DOHH2 (cell line): ENCODE results near the gene ATP11A.

Experiments
- CTCF ChIP-seq: fragments of 200-600 bp; sonication (generic); IDR thresholded peaks from one replicate; pipeline ENCODE4 v1.5.1; 2014; ENCODE audit warnings: antibody characterized with exemption, mild to moderate bottlenecking, low read depth, low read length; ENCODE audit not compliant: poor library complexity, severe bottlenecking
- EZH2phosphoT487 ChIP-seq: fragments of 200-600 bp; sonication (generic); IDR thresholded peaks from 2 replicates; pipeline ENCODE4 v1.6.1; 2017; ENCODE audit warnings: borderline replicate concordance, mild to moderate bottlenecking, antibody characterized with exemption, low read length, moderate library complexity, mixed read lengths

- TF ChIP-seq CTCF (no peak), EZH2phosphoT487 (no peak)
Measured at GRCh38 chr13:112705286-112705685, 15.4 kb downstream of the ATP11A start.
